HG03442 (cell line): Measurements from ENCODE around the gene FKBP10.

Experiments
- ATAC-seq: cut with Tn5 transposase; IDR thresholded peaks from one replicate; pipeline ENCODE4 v1.9.1; 2021; ENCODE audit warnings: mild to moderate bottlenecking, moderate library complexity; ENCODE audit not compliant: unreplicated experiment

FKBP10 gene

DNA sequence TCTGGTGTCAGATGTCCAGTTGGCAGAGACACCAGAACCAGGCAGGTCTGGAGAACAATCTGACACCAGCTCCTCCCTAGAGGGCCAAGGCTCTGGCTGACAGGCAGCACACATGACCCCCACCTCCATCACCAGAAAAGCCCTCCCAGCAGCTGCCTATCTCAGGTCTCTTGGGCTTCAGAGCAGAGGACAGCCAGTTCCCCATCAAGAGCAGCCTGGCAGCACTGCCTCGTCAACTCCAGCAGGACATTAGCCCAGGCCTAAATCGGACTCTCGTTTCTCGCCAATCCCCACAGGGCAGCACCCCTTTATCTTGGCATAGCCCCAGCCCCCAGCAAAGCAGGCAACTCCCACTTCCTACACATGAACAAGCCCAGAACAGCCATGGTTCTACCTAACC lies 30.7 kb upstream of the FKBP10 start:
- no peak for ATAC-seq

DNA sequence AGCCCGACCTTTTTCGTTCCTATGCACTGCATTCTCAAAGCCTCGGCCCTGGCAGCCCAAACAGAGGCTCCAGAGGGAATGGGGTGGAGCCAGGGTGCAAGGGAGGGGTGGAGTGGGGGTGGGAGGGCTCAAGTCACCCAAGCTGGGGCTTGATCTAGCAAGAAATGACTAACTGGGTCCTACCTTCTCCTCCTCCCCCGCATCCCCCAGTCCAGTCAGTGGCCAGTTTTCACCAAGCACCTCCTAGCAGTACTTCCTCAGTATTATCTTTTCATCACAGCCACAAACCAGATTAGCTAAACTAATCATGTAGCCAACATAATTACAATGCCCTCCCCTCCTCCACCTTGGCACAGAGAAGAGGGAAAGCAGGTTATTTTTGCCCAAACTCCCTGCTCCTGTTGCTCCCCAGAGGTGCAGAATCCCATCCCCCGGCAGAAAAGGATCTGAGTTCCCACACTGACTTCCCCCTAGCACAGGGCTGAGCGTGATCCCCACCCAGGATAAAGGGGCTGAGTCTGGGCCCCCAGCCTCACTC lies 28.5 kb upstream of the FKBP10 start:
- ATAC-seq: no peak

DNA sequence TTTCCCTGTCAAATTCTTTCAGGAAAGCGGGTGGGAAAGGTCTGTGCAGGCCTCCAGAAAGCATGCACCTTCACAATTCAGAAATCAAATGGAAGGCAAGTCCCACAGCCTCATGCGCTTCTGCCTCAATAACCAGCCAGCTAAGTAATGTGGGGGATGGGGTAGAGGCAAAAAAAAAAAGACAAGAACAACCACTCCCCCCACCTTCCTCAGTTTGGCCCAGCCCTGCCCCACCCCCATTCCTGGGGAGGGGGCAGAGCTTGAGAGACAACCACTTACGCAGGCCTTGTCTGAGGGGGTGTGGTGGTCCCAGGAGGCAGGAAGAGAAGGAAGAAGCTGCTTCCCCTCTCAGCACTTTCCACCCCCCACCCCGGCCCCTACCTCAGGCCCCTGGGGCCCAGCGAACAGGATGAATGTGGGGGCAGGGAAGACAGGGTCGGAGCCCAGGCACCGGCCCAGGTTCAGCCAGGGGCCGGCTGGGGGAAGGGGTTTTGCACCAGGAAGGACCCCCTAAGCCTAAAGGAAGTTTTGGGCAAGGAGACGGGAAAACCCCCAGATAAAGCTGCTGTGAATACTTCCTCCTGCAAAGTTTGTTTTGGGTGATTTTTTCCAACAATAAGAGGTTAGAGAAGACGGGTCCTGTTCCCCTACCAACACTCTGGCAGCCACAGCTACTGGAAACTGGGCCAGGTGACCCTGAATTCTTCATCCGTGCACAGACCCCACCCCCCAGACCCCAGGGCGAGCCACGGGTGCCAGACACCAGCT lies 27.5 kb upstream of the FKBP10 start:
- no peak for ATAC-seq

DNA sequence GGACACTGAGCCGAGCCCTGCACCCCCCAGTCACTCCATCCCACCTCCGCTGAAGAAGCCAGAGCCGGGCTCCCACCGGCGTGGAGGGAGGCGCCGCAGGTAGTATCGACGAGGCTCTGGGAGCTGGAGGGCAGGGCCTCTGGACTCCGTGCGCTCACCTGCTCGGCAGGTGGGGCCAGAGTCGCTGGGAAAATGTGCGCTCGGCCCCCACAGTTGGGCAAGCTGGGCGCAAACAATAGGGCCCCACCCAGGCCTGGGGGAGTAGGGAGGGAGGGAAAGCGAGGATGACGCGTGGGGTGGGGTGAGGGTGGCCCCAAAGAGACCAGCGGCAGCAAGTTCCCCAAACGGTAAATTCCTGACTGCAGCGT lies 27.0 kb upstream of the FKBP10 start:
- no peak for ATAC-seq

DNA sequence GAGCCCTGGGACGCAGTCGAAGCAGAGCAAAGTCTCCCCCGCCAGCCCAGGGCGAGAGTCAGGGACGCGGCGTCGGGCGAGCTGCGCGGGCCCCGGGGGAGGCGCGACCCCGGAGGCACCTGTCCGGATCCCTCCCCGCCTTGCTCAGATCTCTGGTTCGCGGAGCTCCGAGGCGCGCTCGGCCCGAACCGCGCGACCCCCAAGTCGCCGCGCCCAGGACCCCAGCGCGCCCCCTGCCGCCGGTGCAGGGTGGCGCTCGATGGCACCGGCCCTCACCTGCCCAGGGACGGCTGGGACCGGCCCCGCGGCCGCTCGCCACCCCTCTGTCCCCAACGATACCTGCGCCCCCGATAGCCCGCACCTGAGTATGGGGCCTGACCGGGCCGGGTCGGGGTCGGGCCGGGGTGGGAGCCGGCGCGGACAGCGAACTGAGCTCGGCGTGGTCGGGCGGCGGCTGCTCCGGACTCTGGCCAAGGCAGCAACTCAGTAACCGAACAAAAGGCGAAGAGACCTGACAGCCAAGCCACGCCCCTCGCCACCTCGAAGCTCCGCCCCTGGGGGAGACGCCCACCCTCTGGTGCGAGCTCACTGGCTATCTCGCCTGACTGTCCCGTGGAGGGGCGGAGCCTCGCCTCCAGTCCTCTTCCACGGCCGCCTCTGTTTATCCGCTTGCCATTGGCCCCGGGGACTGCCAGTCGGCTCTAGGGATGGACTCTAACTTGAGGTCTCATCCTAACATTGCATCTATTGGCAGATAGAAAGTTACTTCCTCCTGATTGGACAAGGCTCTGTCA lies 26.4 kb upstream of the FKBP10 start, which contains the start of gene JUP:
TSS of gene JUP (minus strand) at position 485 of the 794 bp plus-strand sequence. CDS start 14,857 bp downstream, outside the sequence.
- ATAC-seq: peak; percentile 62

DNA sequence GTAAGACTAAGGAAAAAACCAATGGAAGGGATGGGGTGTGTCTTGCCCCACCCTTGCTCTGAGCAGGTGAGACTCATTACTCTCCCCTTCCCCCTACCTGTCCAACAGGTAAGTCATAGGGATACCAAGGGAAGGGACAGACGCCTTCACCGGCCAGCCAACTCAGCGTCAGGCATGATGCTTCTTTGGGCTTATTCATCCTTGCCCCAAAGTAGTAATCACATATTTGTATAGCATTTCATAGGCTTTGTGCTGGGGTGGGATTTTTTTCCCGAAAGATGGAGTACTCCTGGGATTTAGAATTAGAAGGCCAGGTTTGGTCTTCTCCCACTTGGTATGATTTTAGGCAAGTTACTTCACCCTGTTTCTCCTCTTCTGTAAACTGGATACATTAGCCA lies 25.8 kb upstream of the FKBP10 start:
- ATAC-seq: no peak

DNA sequence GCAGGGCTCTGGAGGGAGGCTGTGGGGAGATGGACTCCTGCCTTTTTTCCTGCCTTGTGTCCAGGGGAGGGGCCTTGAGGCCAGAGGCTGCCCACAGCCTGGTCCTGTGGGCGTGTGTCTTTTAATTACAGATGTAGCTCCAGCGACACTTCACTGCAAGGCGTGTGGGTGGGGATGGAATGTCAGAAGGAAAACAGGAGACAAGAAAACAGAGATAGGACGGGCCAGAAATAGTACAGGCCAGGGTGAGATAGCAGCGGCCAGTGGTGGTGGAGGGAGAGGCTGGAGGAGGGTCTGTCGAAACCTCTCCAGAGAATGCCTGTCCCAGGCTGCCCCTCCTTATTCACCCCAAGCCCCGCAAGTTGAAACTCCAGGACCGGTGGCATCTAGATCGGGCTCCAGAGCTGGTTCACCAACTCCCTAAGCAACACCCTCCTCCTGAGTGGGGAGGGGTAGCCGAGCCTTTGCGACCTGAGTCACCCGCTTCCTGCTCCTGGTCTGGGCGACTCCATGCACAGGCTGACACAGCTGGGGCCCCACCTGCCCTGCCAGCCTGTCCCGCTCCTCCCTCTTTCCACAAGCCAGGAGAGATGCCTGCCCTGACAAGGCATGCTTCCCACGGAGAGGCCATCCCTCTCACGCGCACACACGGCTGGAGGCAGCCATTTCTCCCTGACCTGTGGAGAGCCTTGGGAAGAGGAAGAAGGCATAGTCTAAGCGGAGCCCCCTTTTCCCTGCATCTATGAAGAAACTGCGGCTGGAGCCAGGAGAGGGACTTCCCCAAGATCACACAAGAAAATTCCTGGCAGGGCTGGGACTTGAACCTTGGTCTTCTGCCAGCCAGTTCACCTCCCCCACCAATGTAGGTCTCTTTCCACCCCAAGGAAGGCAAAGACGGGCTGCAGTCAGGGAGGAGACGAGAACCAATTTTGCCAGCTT lies 19.7 kb upstream of the FKBP10 start:
- no peak for ATAC-seq

DNA sequence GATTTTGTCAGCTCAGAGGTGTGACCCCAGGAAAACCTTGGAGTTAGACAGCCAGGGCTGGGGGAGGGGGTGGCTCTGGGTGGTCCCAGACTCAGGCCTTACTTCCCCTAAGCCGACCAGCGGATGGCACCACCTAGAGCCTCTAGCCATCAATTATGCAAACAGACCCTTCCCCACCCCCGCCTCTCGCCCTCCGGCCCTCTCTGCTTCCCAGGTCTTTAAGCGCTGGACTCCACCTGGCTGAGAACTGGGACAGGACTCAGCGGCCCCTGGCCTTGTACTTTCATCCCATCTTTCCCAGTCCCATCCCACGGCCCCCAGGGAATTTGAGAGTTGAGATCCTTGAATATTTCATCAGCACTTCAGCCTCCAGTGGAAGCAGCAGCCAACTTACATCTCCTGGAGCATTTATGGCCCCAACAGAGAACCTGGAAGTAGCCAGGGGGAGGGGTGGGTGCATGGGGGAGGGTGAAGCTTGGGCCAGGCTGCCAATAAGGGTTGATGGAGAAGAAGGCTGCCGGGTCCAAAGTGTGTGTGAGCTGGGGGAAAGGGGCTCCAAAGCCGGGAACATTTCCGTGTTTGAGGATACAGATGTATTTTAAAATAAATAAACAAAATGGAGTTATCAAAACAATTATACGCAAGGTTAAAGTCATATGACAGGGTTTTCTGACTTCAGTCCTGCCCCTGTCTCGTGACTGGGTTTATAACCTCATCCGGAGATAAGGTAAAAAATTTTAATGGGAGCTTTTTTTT lies 18.8 kb upstream of the FKBP10 start:
- ATAC-seq: no peak

DNA sequence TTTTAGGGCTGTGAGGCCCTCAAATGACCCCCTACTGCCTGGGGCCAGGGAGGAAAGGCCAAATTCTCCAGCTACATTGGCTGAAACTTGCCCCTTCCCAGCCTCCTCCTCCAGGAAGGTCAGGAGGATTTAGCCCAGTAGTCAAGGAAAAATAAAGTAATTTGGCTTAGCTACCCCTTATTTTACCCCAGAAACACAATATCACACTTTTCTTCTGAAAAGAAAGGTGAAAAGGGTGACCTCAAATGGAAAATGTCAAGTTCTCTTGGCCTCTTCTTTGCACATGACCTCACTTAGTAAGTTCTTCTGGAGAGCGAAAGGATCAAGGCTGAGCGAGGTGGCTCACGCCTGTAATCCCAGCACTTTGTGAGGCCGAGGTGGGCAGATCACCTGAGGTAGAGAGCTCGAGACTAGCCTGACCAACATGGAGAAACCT lies 18.2 kb upstream of the FKBP10 start:
- ATAC-seq: no peak

DNA sequence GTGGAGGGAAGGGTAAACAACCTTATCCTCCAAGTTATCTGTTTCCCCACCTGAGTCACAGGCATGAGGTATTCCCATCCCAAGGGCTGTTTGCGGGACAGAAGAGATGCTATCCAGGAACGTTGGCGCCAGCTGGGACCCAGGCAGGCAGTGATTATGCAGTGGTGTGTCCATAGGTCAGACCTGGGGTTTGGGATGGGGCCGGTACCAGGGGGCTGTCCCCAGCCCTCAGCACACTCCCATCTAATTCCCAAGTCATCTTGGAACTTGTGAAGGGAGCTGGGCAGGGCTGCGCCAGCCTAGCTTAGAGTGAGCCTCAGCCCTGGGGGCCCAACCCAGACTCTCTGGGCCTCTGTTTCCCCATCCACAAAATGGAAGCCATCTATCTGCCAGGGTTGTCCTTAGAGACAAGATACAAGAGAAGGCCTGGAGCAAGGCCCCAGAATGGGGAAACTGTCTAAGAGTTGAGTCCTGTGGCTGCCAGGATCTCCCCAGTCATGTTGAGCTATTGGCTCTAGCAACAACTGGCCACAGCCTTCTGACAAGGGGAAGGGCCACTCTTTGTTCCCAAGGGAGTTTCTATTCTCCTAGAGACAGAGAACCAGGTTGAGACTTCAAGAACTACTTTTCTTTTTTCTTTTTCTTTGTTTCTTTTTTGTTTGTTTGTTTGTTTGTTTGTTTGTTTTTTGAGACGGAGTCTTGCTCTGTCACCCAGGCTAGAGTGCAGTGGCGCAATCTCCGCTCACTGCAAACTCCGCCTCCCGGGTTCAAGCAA lies 16.5 kb upstream of the FKBP10 start:
- ATAC-seq: no peak

DNA sequence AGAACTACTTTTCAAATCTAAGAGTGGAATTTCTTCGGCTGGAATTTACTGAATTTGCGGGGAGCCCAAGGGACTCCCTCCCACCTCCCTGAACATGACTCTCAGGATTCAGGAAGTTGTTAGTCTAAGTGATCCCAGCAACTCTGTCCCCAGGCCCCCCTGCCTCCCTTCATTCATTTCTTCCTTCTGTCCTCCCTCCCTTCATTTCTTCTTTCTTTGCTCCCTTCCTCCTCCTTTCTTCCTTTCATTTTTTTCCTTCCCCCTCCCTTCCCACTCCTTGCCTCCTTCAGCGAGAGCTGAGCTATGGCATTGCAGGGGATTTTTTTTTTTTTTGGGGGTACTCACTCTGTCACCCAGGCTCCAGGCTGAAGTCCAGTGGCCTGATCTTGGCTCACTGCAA lies 15.4 kb upstream of the FKBP10 start:
- ATAC-seq: no peak

DNA sequence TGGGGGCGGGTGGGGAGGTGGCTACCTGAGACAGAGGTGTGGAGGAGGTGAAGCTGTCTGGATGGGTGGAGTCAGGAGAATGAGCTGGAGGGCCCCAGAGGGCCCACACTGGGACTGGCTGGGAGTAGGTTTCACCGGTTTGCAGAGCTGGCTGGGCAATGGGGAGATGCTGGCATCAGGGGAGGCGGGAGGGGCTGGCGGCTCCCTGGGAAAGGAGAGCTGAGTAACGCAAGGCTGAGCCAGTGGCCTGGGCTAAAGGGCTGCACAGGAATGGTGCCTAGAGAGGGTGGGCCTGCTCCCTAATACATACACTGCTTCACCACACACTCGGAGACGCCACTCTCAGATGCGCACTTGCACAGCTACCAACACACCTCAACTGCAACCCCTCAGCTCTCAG lies 13.4 kb upstream of the FKBP10 start:
- no peak for ATAC-seq

DNA sequence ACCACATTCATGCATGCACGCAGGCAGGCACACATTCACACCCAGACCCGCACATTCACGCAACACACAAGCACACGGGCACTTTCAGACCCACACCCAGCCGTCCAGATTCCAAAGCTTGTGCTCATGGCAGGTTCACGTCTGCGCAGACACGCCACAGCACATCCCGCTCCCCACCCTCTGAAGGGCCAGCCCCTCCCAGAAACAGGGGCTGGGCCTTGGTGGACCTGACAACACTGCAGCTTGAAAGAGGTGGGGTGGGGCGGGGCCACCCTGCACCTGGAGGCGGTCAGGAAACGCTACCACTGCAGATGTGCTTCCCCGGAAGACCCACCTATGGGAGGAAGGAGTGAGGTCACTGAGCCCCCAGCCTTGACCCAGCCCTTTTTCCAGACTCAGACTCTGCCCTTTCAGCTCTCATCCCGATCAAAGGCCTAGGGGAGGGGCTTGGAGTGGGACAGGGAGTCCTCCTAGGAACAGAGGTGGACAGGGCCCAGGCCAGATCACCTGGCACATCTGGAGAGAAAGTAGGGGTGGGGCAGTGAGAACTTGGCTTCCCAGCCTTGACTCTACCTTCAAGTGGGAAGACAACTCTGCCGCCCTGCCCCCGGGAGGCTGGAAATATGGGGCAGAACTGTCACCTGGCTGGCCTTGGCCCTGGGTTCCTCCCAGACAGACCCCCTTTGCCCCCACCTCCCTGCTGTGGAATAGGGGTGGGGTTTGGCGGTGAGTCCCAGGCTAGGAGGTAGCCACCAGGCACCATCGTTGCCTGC lies 12.0 kb upstream of the FKBP10 start:
- no peak for ATAC-seq

DNA sequence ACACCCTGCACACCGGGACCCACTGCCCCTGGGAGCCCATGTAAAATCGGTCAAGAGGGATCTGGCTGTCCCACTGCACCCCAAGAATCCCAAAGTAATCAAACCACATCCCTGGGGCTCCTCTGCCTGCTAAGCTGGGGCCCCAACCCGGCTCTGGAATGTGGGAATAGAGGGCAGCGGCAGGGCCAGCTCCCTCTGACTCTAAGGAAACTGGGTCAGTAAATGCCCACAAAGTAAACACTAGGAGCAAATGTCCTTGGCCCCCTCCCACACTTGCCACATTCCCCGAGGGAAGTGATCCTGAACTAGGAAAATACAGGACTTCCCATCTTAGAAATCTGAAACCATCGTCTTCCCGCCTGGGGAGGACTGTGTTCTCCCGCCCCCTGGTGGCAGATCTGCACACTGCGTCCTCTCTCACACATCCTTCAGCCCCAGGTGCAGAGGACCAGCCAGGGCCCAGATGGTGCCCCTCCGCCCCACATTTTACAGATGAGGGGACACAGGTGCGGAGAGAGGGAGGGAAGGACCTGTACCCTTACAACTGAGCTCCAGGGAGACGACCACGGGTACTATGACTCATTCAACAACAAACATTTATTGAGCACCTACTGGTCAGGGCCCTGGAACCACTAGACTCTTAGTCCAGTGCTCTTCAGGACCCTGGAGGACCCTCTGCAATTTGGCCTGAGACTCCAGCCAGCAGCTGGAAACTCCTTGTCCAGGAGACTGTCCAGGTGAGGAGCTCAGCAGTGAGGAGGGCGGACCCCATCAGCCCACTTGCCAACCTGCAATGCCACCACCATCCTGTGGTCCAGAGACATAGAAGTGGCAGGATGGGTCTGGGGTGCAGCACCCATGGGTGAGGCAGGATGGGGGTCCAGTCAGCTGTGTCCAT lies 11.2 kb upstream of the FKBP10 start:
- ATAC-seq: no peak

DNA sequence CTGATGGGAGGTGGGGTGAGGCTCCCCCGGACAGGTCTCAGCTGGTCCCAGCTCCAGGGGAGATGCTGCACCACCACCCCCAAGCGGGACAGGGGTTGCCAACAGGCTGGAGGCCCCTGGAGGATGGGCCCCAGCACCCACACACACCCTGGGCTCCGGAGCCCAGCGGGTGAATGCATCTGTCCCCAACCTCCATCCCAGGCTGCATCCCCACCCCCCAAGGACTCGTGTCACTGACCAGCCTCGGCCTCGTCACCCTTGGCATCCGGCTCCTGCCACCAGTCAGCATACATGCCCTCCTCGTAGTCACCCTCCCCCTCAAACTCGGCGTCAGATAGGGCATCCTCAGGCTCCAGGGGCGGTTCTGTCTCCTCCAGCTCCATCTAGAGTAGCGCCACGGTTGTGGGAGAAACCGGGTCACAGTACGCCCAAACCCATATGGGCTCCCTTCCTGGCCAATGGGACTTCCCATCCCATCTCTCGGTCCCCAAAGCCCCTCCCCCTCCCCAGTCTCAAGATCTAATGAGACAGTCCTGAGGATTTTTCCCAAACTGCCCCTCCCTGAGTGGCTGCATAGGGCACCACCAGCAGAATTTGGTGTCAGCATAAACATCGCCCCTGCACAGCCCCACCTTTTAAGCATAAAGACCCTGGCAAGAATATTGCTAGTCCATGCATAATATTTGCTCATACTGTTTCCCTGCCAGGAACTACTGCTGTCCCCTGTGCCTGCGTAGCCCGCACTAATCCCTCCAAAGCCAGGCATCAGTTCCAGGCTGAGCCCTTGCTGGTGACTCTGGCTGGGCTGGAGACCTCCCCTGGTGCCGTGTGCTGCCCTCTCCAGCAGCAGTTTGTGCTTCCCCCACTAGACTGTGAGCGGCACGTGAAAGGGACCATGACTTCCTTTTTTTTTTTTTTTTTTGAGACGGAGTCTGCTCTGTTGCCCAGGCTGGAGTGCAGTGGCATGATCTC lies 9.5 kb upstream of the FKBP10 start:
- ATAC-seq: no peak

DNA sequence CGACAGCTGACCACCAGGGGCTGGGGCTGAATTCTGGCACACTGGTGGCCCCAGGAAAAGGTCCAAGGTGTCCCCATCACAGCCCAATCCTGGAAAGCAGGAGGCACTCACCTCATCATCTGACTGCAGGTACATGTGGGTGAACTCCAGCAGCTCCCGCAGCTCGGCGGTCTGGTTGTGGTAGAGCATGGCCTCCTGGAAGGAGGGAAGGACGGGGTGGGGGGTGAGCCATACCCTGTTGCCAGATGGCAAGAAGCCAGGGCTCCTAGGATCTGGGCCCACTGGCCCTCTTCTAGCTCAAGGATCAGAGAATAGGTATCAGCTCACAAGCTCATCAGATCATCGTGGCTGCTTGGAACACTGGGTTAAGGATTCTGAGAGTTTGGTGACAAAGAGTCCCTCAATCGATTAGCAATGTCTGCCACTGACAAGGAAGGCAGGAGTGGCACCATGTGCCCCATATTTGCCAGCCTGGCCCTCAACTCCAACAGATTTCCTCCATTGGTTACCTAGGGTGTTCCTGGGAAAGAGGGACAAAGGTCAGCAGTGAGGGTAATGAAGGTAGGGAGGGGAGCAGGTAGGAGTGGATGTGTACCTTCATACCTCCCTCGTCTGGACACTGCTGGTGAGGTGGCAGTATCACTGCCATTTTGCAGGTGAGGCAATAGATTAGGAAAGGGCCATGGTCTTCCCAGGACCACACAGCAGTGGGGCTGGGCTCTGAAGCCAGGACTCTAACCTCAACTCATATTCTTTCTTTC lies 5.9 kb upstream of the FKBP10 start:
- ATAC-seq: no peak
